Activated T-cell treated with anti-CD3 and anti-CD28 coated beads, Interleukin-2, amount 50 U/mL, for 24 hours (primary cell): ENCODE measurements around the gene HLA-DPB1.
"Not testable (repeated sequence)": the region's sequence is repeated elsewhere in the genome, so short reads cannot be mapped to it uniquely, and the experiment has no call there.

Experiments used
- DNase-seq: peaks from one replicate; pipeline ENCODE4 v3.0.0-alpha.2; 2020
- H3K27ac Mint-ChIP-seq: 2 replicates; pipeline ENCODE4 v1.8.0; 2020; ENCODE audit warnings: mild to moderate bottlenecking, mixed read lengths
- H3K27me3 Mint-ChIP-seq: 2 replicates; pipeline ENCODE4 v1.8.0; 2020; ENCODE audit warnings: mixed read lengths
- H3K36me3 Mint-ChIP-seq: 2 replicates; pipeline ENCODE4 v1.8.0; 2020; ENCODE audit warnings: low read depth, mixed read lengths
- H3K4me1 Mint-ChIP-seq: 2 replicates; pipeline ENCODE4 v1.8.0; 2020; ENCODE audit warnings: low read depth, mixed read lengths
- H3K4me3 Mint-ChIP-seq: 2 replicates; pipeline ENCODE4 v1.8.0; 2020; ENCODE audit warnings: mild to moderate bottlenecking, moderate library complexity, mixed read lengths
- H3K9me3 Mint-ChIP-seq: 2 replicates; pipeline ENCODE4 v1.8.0; 2020; ENCODE audit warnings: mixed read lengths

Gene HLA-DPB1

DNA sequence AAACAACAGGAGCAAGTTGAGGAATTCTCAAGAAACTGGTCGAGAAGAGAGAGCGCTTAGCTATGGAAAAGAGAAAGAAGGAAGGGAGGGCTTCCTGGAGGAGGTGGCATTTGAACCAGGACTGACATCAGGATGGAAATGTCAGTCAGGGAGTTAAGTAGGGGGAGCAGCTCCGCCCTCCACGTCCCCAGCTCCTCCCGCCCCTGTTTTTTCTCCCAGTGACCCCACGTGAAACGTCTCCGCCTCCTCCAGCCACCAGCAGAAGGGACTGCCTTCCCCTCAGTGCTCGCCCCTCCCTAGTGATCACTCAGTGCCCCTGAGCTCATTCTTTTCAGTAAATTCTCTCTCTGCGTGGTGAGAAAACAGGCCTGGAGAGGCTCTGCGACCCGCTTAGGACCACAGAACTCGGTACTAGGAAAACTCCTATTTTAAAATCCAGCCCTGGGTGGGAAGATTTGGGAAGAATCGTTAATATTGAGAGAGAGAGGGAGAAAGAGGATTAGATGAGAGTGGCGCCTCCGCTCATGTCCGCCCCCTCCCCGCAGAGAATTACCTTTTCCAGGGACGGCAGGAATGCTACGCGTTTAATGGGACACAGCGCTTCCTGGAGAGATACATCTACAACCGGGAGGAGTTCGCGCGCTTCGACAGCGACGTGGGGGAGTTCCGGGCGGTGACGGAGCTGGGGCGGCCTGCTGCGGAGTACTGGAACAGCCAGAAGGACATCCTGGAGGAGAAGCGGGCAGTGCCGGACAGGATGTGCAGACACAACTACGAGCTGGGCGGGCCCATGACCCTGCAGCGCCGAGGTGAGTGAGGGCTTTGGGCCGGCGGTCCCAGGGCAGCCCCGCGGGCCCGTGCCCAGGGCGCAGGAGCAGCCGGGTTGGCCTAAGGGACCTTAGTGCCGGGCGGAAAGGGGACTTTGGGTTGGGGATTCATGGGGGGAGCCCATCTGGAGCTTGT lies 4.6 kb downstream of the HLA-DPB1 start:
- peaks cover 37% of the 10 kb centered on the region for H3K4me1 Mint-ChIP-seq
- H3K27me3 Mint-ChIP-seq: no peaks in the 10 kb centered on the region

DNA sequence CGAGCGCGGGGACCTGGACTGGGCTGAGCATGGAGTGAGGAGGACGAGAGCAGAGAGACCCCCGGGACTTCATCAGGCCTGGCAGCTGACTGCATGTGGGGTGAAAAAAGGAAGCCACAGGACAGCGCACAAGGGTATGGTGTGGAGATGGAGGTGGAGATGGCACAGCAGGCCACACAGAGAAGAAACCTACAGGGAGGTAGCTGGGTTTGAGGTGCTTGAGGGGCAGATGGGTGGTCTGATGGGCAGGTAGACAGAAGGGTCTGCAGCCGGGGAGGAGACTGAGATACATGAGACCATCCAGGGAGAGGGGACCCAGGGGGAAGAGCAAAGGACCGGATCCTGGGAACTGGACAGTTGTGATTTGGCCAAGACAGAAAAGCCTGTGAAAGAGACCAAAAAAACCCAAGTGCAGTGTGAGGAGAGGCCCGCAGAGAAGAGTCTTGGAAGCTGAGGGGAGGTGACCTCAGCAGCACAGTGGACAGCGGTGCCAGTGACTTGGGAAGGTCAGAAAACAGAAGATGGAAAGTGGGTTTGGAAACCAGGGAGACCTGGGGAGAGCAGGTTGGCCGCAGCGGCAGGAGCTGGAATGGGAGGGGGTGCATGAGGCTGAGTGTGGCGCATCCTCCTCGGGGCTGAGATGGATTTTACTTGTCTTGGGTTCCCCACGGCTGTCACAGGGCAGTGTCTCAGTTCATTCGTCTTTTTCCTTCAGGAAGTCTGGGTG lies 5.5 kb downstream of the HLA-DPB1 start:
- Mint-ChIP-seq H3K4me3 (no peak overlapping the region), H3K27ac (no peak overlapping the region), H3K4me1 (peaks cover 29% of the 10 kb centered on the region), H3K27me3 (no peaks in the 10 kb centered on the region), H3K9me3 (no peaks in the 10 kb centered on the region), H3K36me3 (peaks cover 7% of the 10 kb centered on the region)
- no peak for DNase-seq

More for the DNA sequence above, 4.6 kb downstream of the HLA-DPB1 start:
- Mint-ChIP-seq H3K4me3 (peak overlapping the region; percentile 56), H3K36me3 (peaks cover 5% of the 10 kb centered on the region), H3K27ac (no peak overlapping the region), H3K9me3 (no peaks in the 10 kb centered on the region)
- no peak for DNase-seq

DNA sequence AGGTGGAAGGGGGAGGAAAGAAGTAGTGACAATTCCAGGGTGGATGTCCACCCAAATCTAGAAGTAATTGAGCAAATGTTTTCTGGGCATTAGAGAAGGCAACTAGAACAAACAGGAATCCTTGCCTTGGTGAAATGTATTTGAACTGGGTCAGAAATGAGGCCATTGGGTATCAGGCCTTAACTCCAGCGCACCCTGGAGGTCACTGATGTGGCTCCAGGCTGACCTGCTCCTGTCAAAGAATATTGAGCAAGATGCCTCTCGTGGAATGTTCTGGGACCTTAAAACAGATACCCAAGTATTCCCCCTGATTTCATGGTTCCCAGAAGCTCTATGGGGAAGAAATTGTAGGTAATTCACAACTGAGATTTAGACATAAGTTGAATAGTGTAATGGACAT lies 6.9 kb downstream of the HLA-DPB1 start:
- Mint-ChIP-seq H3K27ac (no peak overlapping the region), H3K9me3 (no peaks in the 10 kb centered on the region), H3K27me3 (no peaks in the 10 kb centered on the region), H3K4me1 (peaks cover 17% of the 10 kb centered on the region), H3K36me3 (peaks cover 7% of the 10 kb centered on the region), H3K4me3 (no peak overlapping the region)
- DNase-seq: no peak

DNA sequence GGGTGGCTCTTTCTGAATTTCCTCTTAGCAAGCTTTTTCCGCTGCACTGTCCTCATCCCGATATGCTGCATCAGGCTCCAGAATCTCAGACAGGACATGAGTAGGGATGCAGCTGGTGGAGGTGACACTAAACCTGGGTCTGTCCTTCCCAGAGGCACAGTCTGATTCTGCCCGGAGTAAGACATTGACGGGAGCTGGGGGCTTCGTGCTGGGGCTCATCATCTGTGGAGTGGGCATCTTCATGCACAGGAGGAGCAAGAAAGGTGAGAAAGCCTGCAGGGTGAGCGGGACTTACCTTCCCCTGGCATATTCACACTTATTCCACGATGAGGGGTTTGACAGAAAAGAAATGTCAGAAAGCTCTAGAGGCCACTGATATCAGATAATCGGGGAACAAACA lies 9.8 kb downstream of the HLA-DPB1 start:
- no peaks in the 10 kb centered on the region for H3K9me3 Mint-ChIP-seq
- H3K27me3 Mint-ChIP-seq: no peaks in the 10 kb centered on the region
- H3K4me1 Mint-ChIP-seq: peaks cover 7% of the 10 kb centered on the region
- no peak for DNase-seq
- H3K36me3 Mint-ChIP-seq: peaks cover 7% of the 10 kb centered on the region
- H3K27ac Mint-ChIP-seq: peak overlapping the region; percentile 3
- H3K4me3 Mint-ChIP-seq: no peak overlapping the region

DNA sequence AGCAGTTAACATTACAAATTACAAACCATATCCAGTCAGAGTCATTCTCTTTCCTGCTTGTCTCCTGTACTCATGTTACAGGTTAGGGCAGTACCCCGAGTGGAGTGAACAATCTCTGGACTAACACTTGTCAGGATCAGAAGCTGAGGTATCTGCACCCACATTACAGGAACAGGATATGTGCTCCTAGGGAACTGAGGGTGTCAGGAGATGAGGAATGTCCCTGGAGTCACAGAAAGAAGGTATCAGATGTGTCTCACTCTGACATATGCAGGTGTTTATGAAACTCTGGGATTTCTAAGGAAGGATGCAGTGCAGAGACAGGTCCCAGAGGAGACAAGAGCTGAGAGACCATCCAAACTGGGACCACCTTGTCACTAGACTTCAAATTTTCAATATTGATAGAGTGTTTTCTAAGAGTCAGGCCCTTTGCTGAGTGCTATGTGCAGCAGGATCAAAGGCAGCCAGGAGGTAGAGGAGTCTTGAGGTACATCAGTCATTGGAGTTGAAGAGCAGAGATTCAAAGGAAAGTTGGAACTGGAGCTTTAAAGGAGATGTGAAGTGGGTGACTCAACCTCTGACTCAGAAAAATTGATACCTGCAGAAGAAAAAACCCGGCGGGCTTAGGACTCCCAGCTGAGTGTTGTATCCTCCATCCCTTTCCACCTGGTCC lies 12.6 kb downstream of the HLA-DPB1 start:
- no peak for DNase-seq
- H3K4me1 Mint-ChIP-seq: no peaks in the 10 kb centered on the region
- no peaks in the 10 kb centered on the region for H3K27me3 Mint-ChIP-seq
- H3K36me3 Mint-ChIP-seq: peaks cover 7% of the 10 kb centered on the region
- no peak overlapping the region for H3K4me3 Mint-ChIP-seq
- no peaks in the 10 kb centered on the region for H3K9me3 Mint-ChIP-seq
- no peak overlapping the region for H3K27ac Mint-ChIP-seq

DNA sequence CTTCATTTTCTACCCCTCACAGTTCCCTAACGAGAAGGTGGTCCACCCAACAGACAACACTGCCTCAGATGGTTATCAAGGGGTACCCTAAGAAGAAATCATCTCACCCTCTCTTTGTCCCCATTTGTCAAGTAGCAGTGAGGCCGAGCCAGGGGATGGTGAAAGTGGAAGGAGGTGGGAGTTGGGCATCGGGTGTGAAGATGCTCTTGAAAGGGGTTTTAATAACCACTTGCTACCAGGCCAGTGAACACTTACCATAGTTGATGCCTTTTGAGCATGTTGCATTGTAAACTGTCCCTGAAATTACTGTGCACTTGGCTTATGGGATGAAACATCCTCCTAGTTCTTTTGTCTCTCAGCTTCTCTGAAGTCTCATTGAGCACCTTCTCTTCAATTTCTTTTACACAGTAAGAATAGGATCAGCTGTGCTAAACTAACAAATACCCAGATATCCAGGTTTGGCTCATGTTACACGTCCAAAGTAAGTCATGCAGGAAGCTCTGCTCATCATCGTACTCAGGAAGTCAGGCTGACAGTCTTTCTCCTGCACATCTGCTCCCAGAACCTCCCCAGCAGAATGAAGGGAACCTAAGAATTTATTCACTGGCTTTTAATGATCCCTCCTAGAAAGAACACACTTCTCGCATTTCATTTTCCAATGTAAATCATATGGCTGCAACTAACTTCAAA lies 13.3 kb downstream of the HLA-DPB1 start:
- Mint-ChIP-seq H3K27ac (no peak overlapping the region), H3K9me3 (no peaks in the 10 kb centered on the region), H3K4me3 (no peak overlapping the region), H3K36me3 (peaks cover 5% of the 10 kb centered on the region), H3K4me1 (no peaks in the 10 kb centered on the region), H3K27me3 (no peaks in the 10 kb centered on the region)
- DNase-seq: no peak

DNA sequence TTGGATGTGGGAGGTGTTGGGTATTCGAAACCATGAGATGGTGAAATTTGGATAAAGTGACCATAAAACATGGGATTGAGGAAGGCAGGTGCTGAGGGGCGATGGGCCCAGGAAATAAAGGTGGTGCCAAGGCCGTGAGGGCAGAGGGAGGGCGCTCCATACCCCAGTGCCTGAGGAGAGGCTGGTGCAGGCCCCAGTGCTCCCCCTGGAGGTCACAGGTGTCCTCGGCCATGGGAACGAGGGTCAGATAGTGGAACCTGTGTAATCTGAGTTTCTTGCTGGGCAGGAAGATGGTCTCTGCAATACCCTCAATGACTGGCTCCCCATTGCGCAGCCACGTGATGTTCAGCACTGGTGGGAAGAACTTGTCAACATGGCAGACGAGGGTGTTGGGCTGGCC lies 16.2 kb downstream of the HLA-DPB1 start:
- no peak overlapping the region for H3K4me3 Mint-ChIP-seq
- H3K4me1 Mint-ChIP-seq: no peaks in the 10 kb centered on the region
- DNase-seq: peak; percentile 69
- H3K27ac Mint-ChIP-seq: no peak overlapping the region
- H3K27me3 Mint-ChIP-seq: peaks cover 12% of the 10 kb centered on the region
- H3K36me3 Mint-ChIP-seq: no peaks in the 10 kb centered on the region
- no peaks in the 10 kb centered on the region for H3K9me3 Mint-ChIP-seq

DNA sequence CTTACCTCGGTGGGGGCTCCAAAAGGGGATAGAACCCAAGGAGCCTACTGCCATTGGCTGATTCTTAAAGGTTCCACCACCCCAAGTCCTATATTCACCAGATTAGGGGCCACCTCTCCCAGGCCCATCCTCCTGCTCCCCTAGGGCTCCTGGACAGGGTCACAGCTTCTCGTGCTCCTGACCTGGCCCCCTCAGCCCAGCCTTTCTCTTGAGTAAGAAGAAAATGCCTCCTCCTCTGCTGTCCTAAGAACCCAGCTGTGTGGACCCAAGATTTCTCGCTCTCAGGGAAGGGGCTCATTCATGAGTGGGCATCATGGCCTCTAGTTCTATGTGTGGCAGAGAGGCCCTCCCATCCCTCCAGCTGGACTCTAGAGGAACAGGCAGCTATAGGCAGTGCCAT lies 16.6 kb downstream of the HLA-DPB1 start:
- Mint-ChIP-seq H3K27me3 (peaks cover 13% of the 10 kb centered on the region), H3K4me1 (no peaks in the 10 kb centered on the region), H3K9me3 (peaks cover under 1% of the 10 kb centered on the region), H3K4me3 (no peak overlapping the region), H3K36me3 (no peaks in the 10 kb centered on the region), H3K27ac (no peak overlapping the region)
- DNase-seq: no peak

DNA sequence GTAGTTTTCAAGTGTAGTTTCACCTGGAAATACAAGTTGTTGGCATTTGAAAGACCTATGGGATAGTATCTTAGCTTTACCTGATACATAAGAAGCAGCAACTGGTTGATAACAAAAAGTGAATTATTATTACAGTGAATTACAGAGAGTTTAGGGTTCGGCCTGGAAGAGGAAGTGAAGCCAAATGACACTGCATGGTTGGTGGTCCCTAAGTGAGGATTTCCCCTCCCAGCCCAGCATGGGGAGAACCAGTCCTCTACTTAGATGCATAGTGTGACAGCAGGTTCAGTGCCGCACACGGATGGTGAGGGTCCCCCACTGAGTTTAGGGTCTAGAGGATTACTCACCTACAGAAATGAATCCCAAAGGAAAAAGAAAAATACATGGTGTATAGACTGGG lies 18.1 kb downstream of the HLA-DPB1 start:
- H3K4me3 Mint-ChIP-seq: no peak overlapping the region
- no peak overlapping the region for H3K27ac Mint-ChIP-seq
- no peaks in the 10 kb centered on the region for H3K36me3 Mint-ChIP-seq
- DNase-seq: no peak
- H3K9me3 Mint-ChIP-seq: peaks cover 13% of the 10 kb centered on the region
- peaks cover 23% of the 10 kb centered on the region for H3K27me3 Mint-ChIP-seq
- H3K4me1 Mint-ChIP-seq: no peaks in the 10 kb centered on the region

DNA sequence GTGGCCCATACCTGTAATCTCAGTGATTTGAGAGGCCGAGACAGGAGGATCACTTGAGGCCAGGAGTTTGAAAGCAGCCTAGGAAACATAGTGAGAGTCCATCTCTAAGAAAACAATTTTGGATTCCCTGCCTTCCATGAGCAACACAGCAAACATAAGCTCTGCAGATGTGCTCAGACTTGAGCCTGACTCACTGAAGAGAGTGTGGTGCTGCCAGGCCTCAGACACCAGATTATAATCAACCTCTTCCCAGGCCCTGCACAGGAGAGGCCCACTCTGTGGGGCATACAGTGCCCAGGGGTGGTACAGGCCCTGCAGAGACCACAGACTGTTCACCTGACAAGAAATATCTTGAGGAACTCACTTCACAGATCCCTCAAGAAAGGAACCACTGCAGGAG lies 19.9 kb downstream of the HLA-DPB1 start:
- H3K9me3 Mint-ChIP-seq: peaks cover 29% of the 10 kb centered on the region
- no peak for DNase-seq
- no peaks in the 10 kb centered on the region for H3K4me1 Mint-ChIP-seq
- peaks cover 23% of the 10 kb centered on the region for H3K27me3 Mint-ChIP-seq
- H3K4me3 Mint-ChIP-seq: no peak overlapping the region
- no peaks in the 10 kb centered on the region for H3K36me3 Mint-ChIP-seq
- H3K27ac Mint-ChIP-seq: no peak overlapping the region

DNA sequence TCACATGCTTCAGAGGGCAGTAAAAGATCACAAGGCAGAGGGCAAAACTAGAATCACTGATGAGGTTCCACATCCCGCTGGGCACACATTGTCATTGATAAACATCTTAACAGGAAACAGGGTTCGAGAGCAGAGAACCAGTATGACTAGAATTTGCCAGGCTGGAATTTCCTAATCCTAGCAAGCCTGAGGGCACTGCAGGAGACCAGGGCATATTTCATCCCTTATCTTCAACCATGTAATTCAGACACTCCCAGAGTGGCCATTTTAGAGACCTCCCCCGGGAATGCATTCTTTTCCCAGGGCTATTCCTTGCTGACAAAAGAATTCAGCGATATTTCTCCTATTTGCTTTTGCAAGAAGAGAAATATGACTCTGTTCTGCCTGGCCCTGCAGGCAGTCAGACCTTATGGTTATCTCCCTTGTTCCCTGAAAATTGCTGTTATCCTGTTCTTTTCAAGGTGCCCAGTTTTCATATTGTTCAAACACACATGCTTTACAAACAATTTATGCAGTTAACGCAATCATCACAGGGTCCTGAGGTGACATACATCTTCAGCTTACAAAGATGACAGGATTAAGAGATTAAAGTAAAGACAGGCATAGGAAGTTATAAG lies 25.4 kb downstream of the HLA-DPB1 start:
- not testable (repeated sequence) for H3K4me1 Mint-ChIP-seq, DNase-seq, H3K4me3 Mint-ChIP-seq, H3K36me3 Mint-ChIP-seq, H3K27ac Mint-ChIP-seq
- H3K9me3 Mint-ChIP-seq: peaks cover 46% of the 10 kb centered on the region
- peaks cover 38% of the 10 kb centered on the region for H3K27me3 Mint-ChIP-seq

DNA sequence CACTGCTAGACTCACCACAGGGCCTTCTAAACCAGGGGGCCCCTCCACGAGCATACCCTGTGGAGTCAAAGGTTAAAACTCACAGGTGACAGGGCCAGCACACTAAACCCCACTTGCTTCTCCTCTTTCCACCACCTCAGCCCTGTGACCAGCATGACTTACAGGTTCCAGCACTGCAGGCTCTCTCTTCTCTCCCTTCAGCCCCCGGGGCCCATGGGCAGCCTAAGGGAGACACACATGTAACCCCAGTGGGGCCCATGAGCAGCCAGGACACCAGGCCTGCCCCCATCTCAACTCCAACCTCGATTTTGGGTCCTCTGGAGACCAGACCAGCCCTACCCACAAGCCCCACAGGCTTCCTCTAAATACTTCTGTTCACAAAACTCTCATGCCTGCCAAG lies 28.0 kb downstream of the HLA-DPB1 start:
- no peaks in the 10 kb centered on the region for H3K4me1 Mint-ChIP-seq
- H3K4me3 Mint-ChIP-seq: no peak overlapping the region
- H3K27ac Mint-ChIP-seq: no peak overlapping the region
- peaks cover 33% of the 10 kb centered on the region for H3K9me3 Mint-ChIP-seq
- no peaks in the 10 kb centered on the region for H3K36me3 Mint-ChIP-seq
- no peak for DNase-seq
- H3K27me3 Mint-ChIP-seq: peaks cover 46% of the 10 kb centered on the region

DNA sequence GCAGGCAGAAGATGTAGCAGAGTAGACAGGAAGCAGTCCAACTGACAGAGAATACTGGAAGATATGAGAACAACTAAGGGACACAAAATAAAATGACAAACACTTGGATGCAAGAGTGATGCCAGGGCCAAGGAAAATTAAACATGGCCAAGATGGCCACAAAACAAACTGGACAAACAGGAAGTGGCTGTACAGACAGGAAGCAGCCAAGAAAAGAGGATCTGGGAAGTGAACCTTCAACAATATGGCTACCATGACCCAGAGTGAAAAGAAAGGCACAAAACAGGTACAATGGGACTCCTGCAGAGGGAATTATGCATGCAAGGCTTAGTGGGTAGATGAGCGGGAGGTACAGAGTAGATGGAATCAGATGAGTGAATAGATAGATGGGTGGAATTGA lies 29.1 kb downstream of the HLA-DPB1 start:
- H3K4me1 Mint-ChIP-seq: no peaks in the 10 kb centered on the region
- no peaks in the 10 kb centered on the region for H3K36me3 Mint-ChIP-seq
- DNase-seq: no peak
- H3K27me3 Mint-ChIP-seq: peaks cover 52% of the 10 kb centered on the region
- H3K27ac Mint-ChIP-seq: no peak overlapping the region
- H3K4me3 Mint-ChIP-seq: no peak overlapping the region
- H3K9me3 Mint-ChIP-seq: peaks cover 25% of the 10 kb centered on the region

DNA sequence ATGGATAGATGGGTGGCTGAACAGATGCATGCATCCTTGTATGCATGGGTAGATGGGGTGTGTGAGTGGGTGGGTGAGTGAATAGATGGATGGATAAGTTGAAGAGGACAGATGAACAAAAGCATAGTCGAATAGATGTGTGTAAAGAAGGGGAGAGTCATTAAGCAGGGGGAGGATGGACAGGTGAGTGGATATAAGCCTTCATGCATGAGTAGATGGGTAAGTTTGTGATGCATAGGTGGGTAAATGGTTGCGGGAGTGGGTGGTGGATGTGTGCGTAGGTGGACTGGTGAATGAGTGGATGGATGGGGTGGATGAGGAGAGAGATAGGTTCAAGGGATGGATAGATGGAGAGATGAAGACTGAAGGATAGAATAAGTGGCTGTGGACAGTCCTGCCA lies 29.6 kb downstream of the HLA-DPB1 start:
- H3K27ac Mint-ChIP-seq: no peak overlapping the region

More for the DNA sequence above, 29.6 kb downstream of the HLA-DPB1 start:
- Mint-ChIP-seq H3K36me3 (no peaks in the 10 kb centered on the region), H3K4me3 (no peak overlapping the region), H3K9me3 (peaks cover 20% of the 10 kb centered on the region), H3K4me1 (no peaks in the 10 kb centered on the region), H3K27me3 (peaks cover 57% of the 10 kb centered on the region)
- DNase-seq: no peak
